ENCODE measurements around the gene FXYD5. TPM values are rescaled to one million over a fixed set of nuclear protein-coding genes. Genes with fewer than 3 reads are reported as not detected.

Gene FXYD5
- total and polyA plus RNA-seq, 9 of the 15 experiments (the other 6 are each of a cell fraction or from before 2014, with no cell fraction given) = 104 to 537 (median 174) TPM

DNA sequence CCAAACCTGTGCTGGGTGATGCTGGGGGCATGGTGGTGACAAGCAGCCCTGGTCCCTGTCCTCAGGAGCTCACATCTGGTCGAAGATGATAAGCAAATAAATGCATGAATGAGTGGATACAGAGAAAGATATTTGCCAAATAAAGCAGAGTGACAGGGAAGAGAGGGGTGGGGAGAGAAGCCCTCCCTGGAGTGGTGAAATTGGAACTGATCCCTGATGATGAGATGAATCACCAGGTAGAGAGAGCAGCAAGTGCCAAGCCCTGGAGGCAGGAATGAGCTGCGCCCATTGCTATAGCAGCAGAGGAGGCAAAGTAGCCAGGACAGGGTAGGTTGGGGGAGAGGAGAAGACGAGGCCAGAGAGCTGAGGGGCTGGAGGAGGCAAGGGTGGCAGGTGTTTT, 13.7 kb downstream of the FXYD5 start:
- ATAC-seq = no peak
- Histone ChIP-seq H3K4me3 (no peak overlapping the region), H3K4me1 (replicated peaks in 1 of 2; ENCODE audit: control insufficient read depth in 2 of 2, insufficient read depth in 2 of 2, low read length in 2 of 2) (peaks cover 48 to 52% of the 10 kb centered on the region in 2 experiments), H3K9ac (ENCODE audit: insufficient read depth in 1 of 2, low read depth in 2 of 2, low read length in 2 of 2) (peak overlapping the region in 1 of 2 experiments; percentile 75; a peak in 1 of 4 replicates), H3K27ac (ENCODE audit: extremely low read depth, low read depth, low read length) (no peak overlapping the region; the same call in 2 of the 3 replicates), H3K27me3 (ENCODE audit: control insufficient read depth in 2 of 2, insufficient read depth in 2 of 2, low read length in 2 of 2) (no peaks in the 10 kb centered on the region; a peak in 1 of 5 replicates), H3K9me1 (ENCODE audit: control insufficient read depth, insufficient read depth, low read length) (no peaks in the 10 kb centered on the region), H2AFZ (ENCODE audit: low read depth, low read length) (no peak overlapping the region), H3K9me3 (replicated peaks; ENCODE audit: control insufficient read depth, insufficient read depth, low read depth, low read length) (peaks cover 11% of the 10 kb centered on the region; the same call in 1 of the 2 replicates), H4K20me1 (replicated peaks; ENCODE audit: control insufficient read depth, insufficient read depth, low read length) (no peaks in the 10 kb centered on the region), H3K4me2 (ENCODE audit: insufficient read depth, low read length) (no peak overlapping the region; the same call in 1 of the 2 replicates), H3K79me2 (ENCODE audit: control insufficient read depth, insufficient read depth, low read length) (peaks cover 19% of the 10 kb centered on the region; the same call in 2 of the 3 replicates), H3K36me3 (ENCODE audit: control insufficient read depth, insufficient read depth, low read length) (peaks cover 89% of the 10 kb centered on the region)
- intact Hi-C loops (cut with micrococcal nuclease) = loop anchor here (5.0 kb wide), 2 partner anchors 39 to 79 kb away; partner anchors contain the start of gene LSR
- POLR2A ChIA-PET = interaction anchor here (0.6 to 1.3 kb wide), 2 partner anchors 14 to 353 kb away, joined by 4 read pairs; partner anchors contain the start of gene FXYD5
- 67% methylated on average over 3 of the region's 3 CpGs for WGBS (ENCODE audit: insufficient coverage, low coverage, missing lambda C conversion rate)
- no TSS peak for BruUV-seq (replicated peaks)
- peak in 1 of 4 experiments; percentile 30 for DNase-seq (ENCODE audit: extremely low read depth in 1 of 4, low spot score in 3 of 4)
- peak; percentile 63; the same call in 1 of the 2 replicates for TF ChIP-seq MYNN (IDR thresholded peaks at IDR 0.05)
- TF ChIP-seq MYNN (CRISPR knock-in tag; IDR thresholded peaks at IDR 0.05) = no peak
- peak; percentile 29; the same call in 1 of the 2 replicates for TF ChIP-seq RBFOX2 (IDR thresholded peaks at IDR 0.05; ENCODE audit: low read depth, low read length)
- no peak for TF ChIP-seq HDAC3 (IDR thresholded peaks at IDR 0.05; ENCODE audit: borderline replicate concordance, partially characterized antibody)
- TF ChIP-seq SRSF1 (IDR thresholded peaks at IDR 0.05; ENCODE audit: low read depth, low read length) = no peak
- TF ChIP-seq POLR2A (conservative IDR thresholded peaks at IDR 0.05) = peak; percentile 54
- TF ChIP-seq ARID1B (IDR thresholded peaks at IDR 0.05) = peak; percentile 33
- TF ChIP-seq CBFA2T3 (IDR thresholded peaks at IDR 0.05) = peak; percentile 43; the same call in 1 of the 2 replicates
- TF ChIP-seq, protein P1, sequence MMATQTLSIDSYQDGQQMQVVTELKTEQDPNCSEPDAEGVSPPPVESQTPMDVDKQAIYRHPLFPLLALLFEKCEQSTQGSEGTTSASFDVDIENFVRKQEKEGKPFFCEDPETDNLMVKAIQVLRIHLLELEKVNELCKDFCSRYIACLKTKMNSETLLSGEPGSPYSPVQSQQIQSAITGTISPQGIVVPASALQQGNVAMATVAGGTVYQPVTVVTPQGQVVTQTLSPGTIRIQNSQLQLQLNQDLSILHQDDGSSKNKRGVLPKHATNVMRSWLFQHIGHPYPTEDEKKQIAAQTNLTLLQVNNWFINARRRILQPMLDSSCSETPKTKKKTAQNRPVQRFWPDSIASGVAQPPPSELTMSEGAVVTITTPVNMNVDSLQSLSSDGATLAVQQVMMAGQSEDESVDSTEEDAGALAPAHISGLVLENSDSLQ (IDR thresholded peaks at IDR 0.05) = peak; percentile 36; the same call in 1 of the 2 replicates
- TF ChIP-seq, protein P2, sequence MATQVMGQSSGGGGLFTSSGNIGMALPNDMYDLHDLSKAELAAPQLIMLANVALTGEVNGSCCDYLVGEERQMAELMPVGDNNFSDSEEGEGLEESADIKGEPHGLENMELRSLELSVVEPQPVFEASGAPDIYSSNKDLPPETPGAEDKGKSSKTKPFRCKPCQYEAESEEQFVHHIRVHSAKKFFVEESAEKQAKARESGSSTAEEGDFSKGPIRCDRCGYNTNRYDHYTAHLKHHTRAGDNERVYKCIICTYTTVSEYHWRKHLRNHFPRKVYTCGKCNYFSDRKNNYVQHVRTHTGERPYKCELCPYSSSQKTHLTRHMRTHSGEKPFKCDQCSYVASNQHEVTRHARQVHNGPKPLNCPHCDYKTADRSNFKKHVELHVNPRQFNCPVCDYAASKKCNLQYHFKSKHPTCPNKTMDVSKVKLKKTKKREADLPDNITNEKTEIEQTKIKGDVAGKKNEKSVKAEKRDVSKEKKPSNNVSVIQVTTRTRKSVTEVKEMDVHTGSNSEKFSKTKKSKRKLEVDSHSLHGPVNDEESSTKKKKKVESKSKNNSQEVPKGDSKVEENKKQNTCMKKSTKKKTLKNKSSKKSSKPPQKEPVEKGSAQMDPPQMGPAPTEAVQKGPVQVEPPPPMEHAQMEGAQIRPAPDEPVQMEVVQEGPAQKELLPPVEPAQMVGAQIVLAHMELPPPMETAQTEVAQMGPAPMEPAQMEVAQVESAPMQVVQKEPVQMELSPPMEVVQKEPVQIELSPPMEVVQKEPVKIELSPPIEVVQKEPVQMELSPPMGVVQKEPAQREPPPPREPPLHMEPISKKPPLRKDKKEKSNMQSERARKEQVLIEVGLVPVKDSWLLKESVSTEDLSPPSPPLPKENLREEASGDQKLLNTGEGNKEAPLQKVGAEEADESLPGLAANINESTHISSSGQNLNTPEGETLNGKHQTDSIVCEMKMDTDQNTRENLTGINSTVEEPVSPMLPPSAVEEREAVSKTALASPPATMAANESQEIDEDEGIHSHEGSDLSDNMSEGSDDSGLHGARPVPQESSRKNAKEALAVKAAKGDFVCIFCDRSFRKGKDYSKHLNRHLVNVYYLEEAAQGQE (IDR thresholded peaks at IDR 0.05; ENCODE audit: borderline replicate concordance) = no peak
- TF ChIP-seq, protein P2 (CRISPR knock-in tag; IDR thresholded peaks at IDR 0.05; ENCODE audit: low read depth) = no peak
- in situ Hi-C loops (cut with MboI) = no loop called here
- peak; percentile 35 for FAIRE-seq
- CTCF ChIA-PET (ENCODE audit: low intra/inter-chr PET ratio) = no interaction called here
